ENCODE measurements around the gene ZNF853.

Gene ZNF853

DNA sequence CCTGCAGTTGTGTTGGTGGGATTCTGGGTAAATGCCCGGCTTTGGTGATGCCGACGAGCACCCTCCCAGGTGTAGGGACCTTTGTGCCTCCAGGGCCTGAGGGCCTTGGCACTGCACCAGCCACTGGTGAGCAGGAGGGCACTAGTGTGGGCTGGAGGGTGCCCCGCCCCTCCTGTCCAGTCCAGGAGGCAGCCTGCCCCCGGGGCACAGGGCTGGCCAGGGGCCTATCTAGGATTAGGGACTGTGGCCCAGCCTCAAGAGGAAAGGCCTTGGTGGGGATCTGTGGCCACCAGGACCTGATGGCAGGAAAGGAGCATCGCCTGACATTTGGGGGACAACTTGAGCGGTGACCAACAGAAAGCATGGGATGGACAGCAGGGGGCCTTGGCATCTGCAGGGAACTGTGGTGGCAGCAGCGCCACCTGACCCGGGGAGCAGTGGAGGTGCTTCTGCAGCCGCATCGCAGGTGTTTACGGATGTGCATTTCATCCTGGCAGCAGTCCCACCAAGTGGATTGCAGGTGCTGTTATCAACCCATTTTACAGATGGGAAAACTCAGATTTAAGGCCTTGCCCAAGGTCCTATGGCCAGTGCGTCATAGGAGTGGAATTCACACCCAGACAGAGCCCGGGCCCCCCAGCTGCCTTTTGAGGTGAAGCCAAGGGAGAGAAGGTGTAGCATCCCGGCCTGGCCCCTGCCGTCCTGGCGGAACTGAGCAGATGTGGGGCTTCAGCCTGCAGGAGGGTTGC, 32.8 kb downstream of the ZNF853 start:
- TF ChIP-seq, protein P1, sequence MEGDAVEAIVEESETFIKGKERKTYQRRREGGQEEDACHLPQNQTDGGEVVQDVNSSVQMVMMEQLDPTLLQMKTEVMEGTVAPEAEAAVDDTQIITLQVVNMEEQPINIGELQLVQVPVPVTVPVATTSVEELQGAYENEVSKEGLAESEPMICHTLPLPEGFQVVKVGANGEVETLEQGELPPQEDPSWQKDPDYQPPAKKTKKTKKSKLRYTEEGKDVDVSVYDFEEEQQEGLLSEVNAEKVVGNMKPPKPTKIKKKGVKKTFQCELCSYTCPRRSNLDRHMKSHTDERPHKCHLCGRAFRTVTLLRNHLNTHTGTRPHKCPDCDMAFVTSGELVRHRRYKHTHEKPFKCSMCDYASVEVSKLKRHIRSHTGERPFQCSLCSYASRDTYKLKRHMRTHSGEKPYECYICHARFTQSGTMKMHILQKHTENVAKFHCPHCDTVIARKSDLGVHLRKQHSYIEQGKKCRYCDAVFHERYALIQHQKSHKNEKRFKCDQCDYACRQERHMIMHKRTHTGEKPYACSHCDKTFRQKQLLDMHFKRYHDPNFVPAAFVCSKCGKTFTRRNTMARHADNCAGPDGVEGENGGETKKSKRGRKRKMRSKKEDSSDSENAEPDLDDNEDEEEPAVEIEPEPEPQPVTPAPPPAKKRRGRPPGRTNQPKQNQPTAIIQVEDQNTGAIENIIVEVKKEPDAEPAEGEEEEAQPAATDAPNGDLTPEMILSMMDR (IDR thresholded peaks at IDR 0.05; ENCODE audit: control insufficient read depth, insufficient read depth, low read depth, low read length, missing control alignments), result no peak
- H3K4me3 ChIP-seq (ENCODE audit: control insufficient read depth, low read depth, low read length), result no peak overlapping the region
- DNase-seq (ENCODE audit: low read depth), result no peak

GRCh38 chr7:6648815-6649104, 33.4 kb downstream of the ZNF853 start:
- TF ChIP-seq, protein P1 (IDR thresholded peaks at IDR 0.05; ENCODE audit: control insufficient read depth, insufficient read depth, low read depth, low read length, missing control alignments), result no peak

DNA sequence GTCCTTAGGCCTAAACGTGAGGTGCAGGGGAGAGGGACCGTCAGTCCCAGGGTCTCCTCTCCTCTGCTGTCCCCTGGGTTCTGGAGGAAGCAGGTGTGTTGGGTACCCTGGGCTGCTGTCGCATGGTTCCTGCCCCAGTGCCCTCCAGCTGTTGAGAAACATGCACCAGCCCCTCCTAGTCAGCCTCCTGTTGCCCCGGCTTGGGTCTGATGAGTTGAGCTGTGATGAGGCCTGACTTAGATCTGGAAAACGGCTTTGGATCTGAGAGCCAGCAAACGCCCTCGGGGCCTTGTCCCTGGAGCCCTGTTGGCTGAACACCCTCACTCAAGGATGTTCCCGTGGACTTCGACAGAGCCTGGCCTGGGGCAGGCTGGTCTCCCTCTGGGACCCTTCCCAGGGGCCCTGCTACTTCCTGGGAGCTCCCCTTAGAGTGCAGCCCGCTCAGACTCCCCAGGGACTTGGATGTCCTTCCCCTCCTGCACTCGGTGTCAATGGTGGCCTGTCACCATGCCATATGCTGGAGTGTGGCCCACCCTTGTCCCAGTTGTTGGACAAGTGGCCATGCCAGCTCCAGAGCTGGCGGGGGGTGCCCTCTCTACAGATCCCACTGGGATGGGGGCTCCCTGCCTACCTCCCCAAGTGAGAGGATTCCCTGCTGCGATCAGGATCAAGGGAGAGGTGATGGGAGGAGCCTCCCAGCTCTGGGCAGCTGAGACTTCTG, 34.0 kb downstream of the ZNF853 start:
- no peak for DNase-seq (ENCODE audit: low read depth)
- no peak overlapping the region for H3K4me3 ChIP-seq (ENCODE audit: control insufficient read depth, low read depth, low read length)
- TF ChIP-seq, protein P1 (IDR thresholded peaks at IDR 0.05; ENCODE audit: control insufficient read depth, insufficient read depth, low read depth, low read length, missing control alignments), result no peak

More at GRCh38 chr7:6648815-6649104, 33.4 kb downstream of the ZNF853 start:
- H3K4me3 ChIP-seq (ENCODE audit: control insufficient read depth, low read depth, low read length), result no peak overlapping the region
- no peak for DNase-seq (ENCODE audit: low read depth)

DNA sequence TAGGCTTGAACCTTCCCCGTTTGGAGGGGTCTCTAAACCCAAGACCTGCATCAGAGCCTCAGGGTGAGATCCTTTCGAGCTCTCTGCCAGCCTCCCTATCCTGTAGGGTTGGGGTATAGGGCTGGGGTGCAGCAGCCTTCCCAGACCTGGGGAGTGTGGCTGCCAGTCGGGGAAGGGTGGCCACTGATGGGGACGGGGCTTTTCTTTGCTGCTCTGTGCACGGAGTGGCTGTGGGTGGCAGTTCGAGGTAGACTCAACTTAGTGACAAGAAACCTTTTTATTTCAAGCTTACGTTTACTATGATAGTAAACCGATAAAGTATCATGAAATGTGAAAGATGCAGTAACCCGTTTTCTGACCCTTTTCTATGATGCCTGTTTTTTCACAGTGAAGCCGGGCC, 34.7 kb downstream of the ZNF853 start:
- H3K4me3 ChIP-seq (ENCODE audit: control insufficient read depth, low read depth, low read length), result no peak overlapping the region
- no peak for DNase-seq (ENCODE audit: low read depth)

GRCh38 chr7:6650521-6651011, 35.2 kb downstream of the ZNF853 start:
- no peak overlapping the region for H3K4me3 ChIP-seq (ENCODE audit: control insufficient read depth, low read depth, low read length)
- DNase-seq (ENCODE audit: low read depth), result no peak
- TF ChIP-seq, protein P1 (IDR thresholded peaks at IDR 0.05; ENCODE audit: control insufficient read depth, insufficient read depth, low read depth, low read length, missing control alignments), result no peak

More for the DNA sequence above, 34.7 kb downstream of the ZNF853 start:
- TF ChIP-seq, protein P1 (IDR thresholded peaks at IDR 0.05; ENCODE audit: control insufficient read depth, insufficient read depth, low read depth, low read length, missing control alignments), result no peak

- TF ChIP-seq, protein P1 (IDR thresholded peaks at IDR 0.05; ENCODE audit: control insufficient read depth, insufficient read depth, low read depth, low read length, missing control alignments), result no peak
- H3K4me3 ChIP-seq (ENCODE audit: control insufficient read depth, low read depth, low read length), result no peak overlapping the region
- DNase-seq (ENCODE audit: low read depth), result no peak
Measured at GRCh38 chr7:6651851-6652445, 36.5 kb downstream of the ZNF853 start.
